Parathyroid adenoma (tissue), 2 donors: ENCODE results near the gene IDS.

Experiments
- H2AFZ ChIP-seq: fragments of 300-600 bp; sonication (generic); one replicate; pipeline ENCODE4 v1.7.0; 2017; ENCODE audit warnings: antibody characterized with exemption, mild to moderate bottlenecking
- H3K27ac ChIP-seq: fragments of 300-600 bp; sonication (generic); one replicate; pipeline ENCODE4 v1.7.0; 2017
- H3K27me3 ChIP-seq: fragments of 300-600 bp; sonication (generic); one replicate; pipeline ENCODE4 v1.7.0; 2017; ENCODE audit warnings: low read length; ENCODE audit not compliant: control insufficient read depth, insufficient read depth
- H3K36me3 ChIP-seq: fragments of 300-600 bp; sonication (generic); one replicate; pipeline ENCODE4 v1.7.0; 2017; ENCODE audit warnings: low read length; ENCODE audit not compliant: control insufficient read depth, insufficient read depth
- H3K4me1 ChIP-seq: fragments of 300-600 bp; sonication (generic); one replicate; pipeline ENCODE4 v1.7.0; 2017; ENCODE audit warnings: control low read depth
- H3K4me2 ChIP-seq: fragments of 300-600 bp; sonication (generic); one replicate; pipeline ENCODE4 v1.7.0; 2017; ENCODE audit warnings: low read length
- H3K4me3 ChIP-seq: fragments of 300-600 bp; sonication (generic); one replicate; pipeline ENCODE4 v1.7.0; 2017; ENCODE audit warnings: low read depth, low read length
- H3K79me2 ChIP-seq: fragments of 300-600 bp; sonication (generic); one replicate; pipeline ENCODE4 v1.7.0; 2017; ENCODE audit warnings: control low read depth
- H3K9ac ChIP-seq: fragments of 300-600 bp; sonication (generic); one replicate; pipeline ENCODE4 v1.7.0; 2017; ENCODE audit warnings: mild to moderate bottlenecking
- H3K9me3 ChIP-seq: fragments of 300-600 bp; sonication (generic); one replicate; pipeline ENCODE4 v1.7.0; 2017; ENCODE audit warnings: low read length; ENCODE audit not compliant: control insufficient read depth
- TF ChIP-seq, protein P1 (sequence below): fragments of 300-600 bp; sonication (generic); IDR thresholded peaks from one replicate; pipeline ENCODE4 v1.7.0; 2017; ENCODE audit warnings: antibody characterized with exemption, mild to moderate bottlenecking
- donor health status: primary hyperparathyroidism.

IDS gene

DNA sequence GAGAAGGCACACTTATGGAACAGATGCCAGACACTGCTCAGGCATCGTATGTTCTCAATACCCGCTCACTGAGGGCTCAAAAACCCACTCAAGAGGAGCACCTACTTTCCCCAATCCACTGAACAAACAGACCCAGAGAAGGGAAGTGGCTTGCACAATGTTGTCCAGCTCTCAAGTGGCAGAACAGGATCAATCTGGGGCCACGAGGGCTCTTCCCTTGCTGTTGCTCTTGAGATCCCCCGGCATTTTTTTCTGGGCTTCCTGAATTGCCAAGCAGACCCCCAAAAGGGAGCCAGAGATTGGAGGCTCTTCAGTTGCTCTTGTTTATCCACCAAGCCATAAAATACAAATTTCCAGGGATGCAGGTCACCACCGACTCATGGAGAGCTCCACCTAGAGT is 35.7 kb downstream of the IDS start:
- Histone ChIP-seq H3K4me1 (no peaks in the 10 kb centered on the region), H3K9ac (no peak overlapping the region), H3K9me3 (no peaks in the 10 kb centered on the region), H3K27me3 (no peaks in the 10 kb centered on the region), H3K4me3 (no peak overlapping the region), H3K36me3 (no peaks in the 10 kb centered on the region), H3K27ac (no peak overlapping the region), H3K4me2 (no peak overlapping the region), H3K79me2 (no peaks in the 10 kb centered on the region), H2AFZ (no peak overlapping the region)
- TF ChIP-seq, protein P1, sequence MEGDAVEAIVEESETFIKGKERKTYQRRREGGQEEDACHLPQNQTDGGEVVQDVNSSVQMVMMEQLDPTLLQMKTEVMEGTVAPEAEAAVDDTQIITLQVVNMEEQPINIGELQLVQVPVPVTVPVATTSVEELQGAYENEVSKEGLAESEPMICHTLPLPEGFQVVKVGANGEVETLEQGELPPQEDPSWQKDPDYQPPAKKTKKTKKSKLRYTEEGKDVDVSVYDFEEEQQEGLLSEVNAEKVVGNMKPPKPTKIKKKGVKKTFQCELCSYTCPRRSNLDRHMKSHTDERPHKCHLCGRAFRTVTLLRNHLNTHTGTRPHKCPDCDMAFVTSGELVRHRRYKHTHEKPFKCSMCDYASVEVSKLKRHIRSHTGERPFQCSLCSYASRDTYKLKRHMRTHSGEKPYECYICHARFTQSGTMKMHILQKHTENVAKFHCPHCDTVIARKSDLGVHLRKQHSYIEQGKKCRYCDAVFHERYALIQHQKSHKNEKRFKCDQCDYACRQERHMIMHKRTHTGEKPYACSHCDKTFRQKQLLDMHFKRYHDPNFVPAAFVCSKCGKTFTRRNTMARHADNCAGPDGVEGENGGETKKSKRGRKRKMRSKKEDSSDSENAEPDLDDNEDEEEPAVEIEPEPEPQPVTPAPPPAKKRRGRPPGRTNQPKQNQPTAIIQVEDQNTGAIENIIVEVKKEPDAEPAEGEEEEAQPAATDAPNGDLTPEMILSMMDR, result no peak

DNA sequence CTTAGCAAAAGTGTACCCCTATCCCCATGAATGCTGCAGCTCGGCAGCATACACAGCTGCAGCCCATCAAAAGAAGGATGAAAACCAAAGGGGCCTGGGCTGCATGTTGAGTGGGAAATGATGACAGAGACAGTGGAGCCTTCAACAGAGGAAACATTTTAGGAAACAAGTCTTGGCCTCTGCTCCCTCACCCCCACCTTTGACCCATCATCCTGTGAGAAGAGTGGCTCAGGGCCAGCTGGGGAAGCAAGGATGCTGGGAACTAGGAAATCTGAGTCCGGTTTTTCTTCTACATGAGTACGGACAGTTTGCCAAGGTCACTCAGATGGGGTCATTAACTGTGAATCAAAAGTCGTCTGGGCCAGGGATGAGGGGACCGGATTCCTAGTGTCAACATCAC is 37.2 kb downstream of the IDS start:
- Histone ChIP-seq H3K9ac (no peak overlapping the region), H3K36me3 (no peaks in the 10 kb centered on the region), H3K4me3 (no peak overlapping the region), H3K27ac (no peak overlapping the region), H3K4me2 (no peak overlapping the region), H3K27me3 (no peaks in the 10 kb centered on the region), H2AFZ (no peak overlapping the region), H3K9me3 (no peaks in the 10 kb centered on the region), H3K4me1 (no peaks in the 10 kb centered on the region), H3K79me2 (no peaks in the 10 kb centered on the region)
- TF ChIP-seq, protein P1, result no peak

DNA sequence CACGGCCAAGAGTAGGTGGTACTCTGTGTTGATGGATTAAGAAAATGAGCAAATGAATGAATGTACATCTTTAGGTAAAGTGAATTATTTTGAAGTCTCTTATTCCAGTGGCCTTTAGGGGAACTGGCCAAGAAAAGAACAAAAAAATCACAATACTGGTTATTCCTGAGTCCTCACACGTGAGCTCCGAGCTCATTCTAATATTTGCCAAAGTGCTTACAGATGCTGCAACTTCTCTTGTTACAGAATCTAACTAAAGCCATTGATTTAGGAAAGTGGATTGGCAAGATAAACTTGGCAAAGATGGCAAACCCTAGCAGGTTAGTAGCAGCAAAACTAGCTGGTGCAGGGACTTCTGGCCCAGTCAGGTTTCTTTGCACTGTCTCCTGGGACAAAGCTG is 37.6 kb downstream of the IDS start:
- Histone ChIP-seq H3K4me2 (no peak overlapping the region), H3K9ac (no peak overlapping the region), H3K79me2 (no peaks in the 10 kb centered on the region), H3K27me3 (no peaks in the 10 kb centered on the region), H2AFZ (no peak overlapping the region), H3K9me3 (no peaks in the 10 kb centered on the region), H3K4me3 (no peak overlapping the region), H3K27ac (no peak overlapping the region), H3K36me3 (no peaks in the 10 kb centered on the region), H3K4me1 (no peaks in the 10 kb centered on the region)
- TF ChIP-seq, protein P1, result no peak

DNA sequence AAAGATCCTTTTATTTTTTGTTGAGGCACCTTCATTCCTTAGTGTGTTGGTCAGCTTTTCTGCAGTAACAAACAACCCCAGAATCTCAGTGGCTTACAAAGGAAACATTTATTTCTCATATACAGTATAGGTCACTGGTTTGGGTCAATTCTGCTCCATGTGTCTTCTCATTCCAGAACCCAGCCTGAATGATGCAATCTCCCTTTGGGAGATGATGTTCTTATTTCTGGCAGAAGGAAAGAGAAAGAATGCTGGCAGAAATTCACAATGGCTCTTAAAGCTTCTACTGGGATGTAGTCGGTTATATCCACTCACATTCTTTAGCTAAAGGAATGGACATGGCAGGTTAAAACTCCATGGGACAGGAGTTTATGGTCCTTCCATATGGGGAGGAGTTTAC is 42.3 kb downstream of the IDS start:
- no peaks in the 10 kb centered on the region for H3K27me3 ChIP-seq
- no peak overlapping the region for H3K4me3 ChIP-seq
- no peaks in the 10 kb centered on the region for H3K36me3 ChIP-seq
- H3K27ac ChIP-seq, result no peak overlapping the region
- H2AFZ ChIP-seq, result no peak overlapping the region
- no peak overlapping the region for H3K9ac ChIP-seq
- no peaks in the 10 kb centered on the region for H3K4me1 ChIP-seq
- H3K9me3 ChIP-seq, result no peaks in the 10 kb centered on the region
- TF ChIP-seq, protein P1, result no peak
- H3K4me2 ChIP-seq, result no peak overlapping the region
- no peaks in the 10 kb centered on the region for H3K79me2 ChIP-seq

DNA sequence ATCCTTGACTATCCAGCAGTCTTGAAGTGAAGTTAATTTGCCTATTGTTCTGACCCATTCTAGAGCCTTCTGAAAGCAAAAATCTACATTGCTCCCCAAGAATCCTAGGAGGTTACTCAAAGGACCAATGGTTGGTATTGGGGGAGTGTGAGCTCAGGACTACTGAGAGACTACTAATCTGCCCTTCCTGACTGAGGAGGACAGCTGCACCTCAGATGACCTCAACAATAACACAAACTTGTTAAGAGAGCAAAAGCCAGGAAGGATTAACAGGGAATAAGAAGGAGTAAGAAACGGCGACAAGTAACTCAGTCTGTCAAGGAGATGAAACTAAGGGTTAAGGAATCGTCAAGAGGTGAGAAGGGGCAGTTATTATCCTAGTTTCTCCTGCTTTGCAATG is 43.4 kb downstream of the IDS start:
- Histone ChIP-seq H3K27ac (no peak overlapping the region), H2AFZ (no peak overlapping the region), H3K36me3 (no peaks in the 10 kb centered on the region), H3K27me3 (no peaks in the 10 kb centered on the region), H3K79me2 (no peaks in the 10 kb centered on the region), H3K9me3 (no peaks in the 10 kb centered on the region), H3K4me2 (no peak overlapping the region), H3K4me1 (no peaks in the 10 kb centered on the region), H3K4me3 (no peak overlapping the region), H3K9ac (no peak overlapping the region)
- TF ChIP-seq, protein P1, result no peak
